Measurements from ENCODE around the gene SCOC. TPM values are rescaled to one million over a fixed set of nuclear protein-coding genes. Genes with fewer than 3 reads are reported as not detected.

SCOC gene
- total RNA-seq, 2 experiments from 2014 or later = 8.0 to 16.2 TPM

DNA sequence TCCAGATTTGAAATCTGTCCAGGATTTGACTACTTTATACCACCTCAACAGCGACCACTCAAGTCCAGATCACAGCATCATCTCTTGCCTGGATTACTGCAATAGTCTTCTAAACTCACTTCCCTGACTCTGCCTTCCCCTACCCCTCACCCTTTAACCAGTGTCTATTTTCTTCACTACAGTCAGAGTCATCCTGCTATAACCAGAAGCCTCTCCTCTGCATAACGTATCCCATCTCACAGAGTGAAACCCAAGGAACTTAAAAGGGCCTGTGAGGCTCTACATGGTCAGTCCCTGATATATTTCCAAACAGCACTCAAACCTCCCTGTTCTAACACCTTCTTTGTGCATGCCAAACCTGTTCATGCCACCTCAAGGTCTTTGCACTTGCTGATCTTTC lies 40.7 kb upstream of the SCOC start:
- Histone ChIP-seq H4K20me1 (ENCODE audit: insufficient read depth, low read length) (no peaks in the 10 kb centered on the region), H3K79me2 (ENCODE audit: insufficient read depth, low read depth, low read length) (no peaks in the 10 kb centered on the region), H3K36me3 (ENCODE audit: insufficient read depth, low read length) (no peaks in the 10 kb centered on the region), H3K9me2 (ENCODE audit: insufficient read depth, low read length) (no peaks in the 10 kb centered on the region), H3K4me3 (ENCODE audit: low read depth, low read length, poor library complexity, severe bottlenecking) (no peak overlapping the region), H3K4me1 (ENCODE audit: insufficient read depth, low read length, poor library complexity, severe bottlenecking) (no peaks in the 10 kb centered on the region), H3K27ac (ENCODE audit: low read depth, low read length, poor library complexity, severe bottlenecking) (no peak overlapping the region), H3K4me2 (ENCODE audit: low read length) (no peak overlapping the region), H3K9me3 (ENCODE audit: low read length) (no peaks in the 10 kb centered on the region), H2AFZ (ENCODE audit: low read length) (no peak overlapping the region)
- no TSS peak for BruUV-seq (replicated peaks)
- ChIA-PET POLR2A (interaction anchor here (0.6 kb wide), 1 partner anchor 20 kb away, joined by 5 read pairs; no protein-coding TSS in a partner anchor), CTCF (ENCODE audit: unreplicated experiment) (no interaction called here)
- no peak for DNase-seq (ENCODE audit: low spot score)
- intact Hi-C loops (cut with micrococcal nuclease; ENCODE audit: unreplicated experiment) = no loop called here
- no peak for TF ChIP-seq EZH2phosphoT487 (IDR thresholded peaks at IDR 0.05; ENCODE audit: borderline replicate concordance, low read depth, low read length)
- TF ChIP-seq, protein P1, sequence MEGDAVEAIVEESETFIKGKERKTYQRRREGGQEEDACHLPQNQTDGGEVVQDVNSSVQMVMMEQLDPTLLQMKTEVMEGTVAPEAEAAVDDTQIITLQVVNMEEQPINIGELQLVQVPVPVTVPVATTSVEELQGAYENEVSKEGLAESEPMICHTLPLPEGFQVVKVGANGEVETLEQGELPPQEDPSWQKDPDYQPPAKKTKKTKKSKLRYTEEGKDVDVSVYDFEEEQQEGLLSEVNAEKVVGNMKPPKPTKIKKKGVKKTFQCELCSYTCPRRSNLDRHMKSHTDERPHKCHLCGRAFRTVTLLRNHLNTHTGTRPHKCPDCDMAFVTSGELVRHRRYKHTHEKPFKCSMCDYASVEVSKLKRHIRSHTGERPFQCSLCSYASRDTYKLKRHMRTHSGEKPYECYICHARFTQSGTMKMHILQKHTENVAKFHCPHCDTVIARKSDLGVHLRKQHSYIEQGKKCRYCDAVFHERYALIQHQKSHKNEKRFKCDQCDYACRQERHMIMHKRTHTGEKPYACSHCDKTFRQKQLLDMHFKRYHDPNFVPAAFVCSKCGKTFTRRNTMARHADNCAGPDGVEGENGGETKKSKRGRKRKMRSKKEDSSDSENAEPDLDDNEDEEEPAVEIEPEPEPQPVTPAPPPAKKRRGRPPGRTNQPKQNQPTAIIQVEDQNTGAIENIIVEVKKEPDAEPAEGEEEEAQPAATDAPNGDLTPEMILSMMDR (conservative IDR thresholded peaks at IDR 0.05; ENCODE audit: low read length) = no peak

DNA sequence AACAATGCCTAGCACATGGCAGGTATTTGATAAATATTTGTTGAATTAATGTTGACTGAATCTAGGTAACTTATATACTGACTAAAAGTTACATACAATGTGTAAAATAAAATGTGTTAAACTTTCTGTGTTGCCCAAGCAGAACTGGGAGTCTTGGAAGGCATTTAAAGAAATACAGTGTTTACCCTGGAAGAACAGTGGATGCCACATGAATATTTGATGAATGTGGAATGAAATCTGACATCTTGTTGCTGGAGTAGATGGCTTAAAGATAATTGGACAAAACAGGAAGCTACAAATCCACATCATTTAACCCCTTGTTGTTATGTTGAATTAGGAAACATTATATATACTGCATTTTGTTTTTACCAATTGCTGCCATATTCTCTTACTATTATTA lies 39.9 kb upstream of the SCOC start:
- no peaks in the 10 kb centered on the region for H3K9me3 ChIP-seq (ENCODE audit: low read length)
- H3K36me3 ChIP-seq (ENCODE audit: insufficient read depth, low read length) = no peaks in the 10 kb centered on the region
- TF ChIP-seq EZH2phosphoT487 (IDR thresholded peaks at IDR 0.05; ENCODE audit: borderline replicate concordance, low read depth, low read length) = no peak
- TF ChIP-seq, protein P1 (conservative IDR thresholded peaks at IDR 0.05; ENCODE audit: low read length) = no peak
- H3K79me2 ChIP-seq (ENCODE audit: insufficient read depth, low read depth, low read length) = no peaks in the 10 kb centered on the region
- H2AFZ ChIP-seq (ENCODE audit: low read length) = no peak overlapping the region
- H4K20me1 ChIP-seq (ENCODE audit: insufficient read depth, low read length) = no peaks in the 10 kb centered on the region
- no peak overlapping the region for H3K27ac ChIP-seq (ENCODE audit: low read depth, low read length, poor library complexity, severe bottlenecking)
- H3K9me2 ChIP-seq (ENCODE audit: insufficient read depth, low read length) = no peaks in the 10 kb centered on the region
- no peak for DNase-seq (ENCODE audit: low spot score)
- intact Hi-C loops (cut with micrococcal nuclease; ENCODE audit: unreplicated experiment) = no loop called here
- no peak overlapping the region for H3K4me3 ChIP-seq (ENCODE audit: low read depth, low read length, poor library complexity, severe bottlenecking)
- no peaks in the 10 kb centered on the region for H3K4me1 ChIP-seq (ENCODE audit: insufficient read depth, low read length, poor library complexity, severe bottlenecking)
- no peak overlapping the region for H3K4me2 ChIP-seq (ENCODE audit: low read length)
- CTCF ChIA-PET (ENCODE audit: unreplicated experiment) = no interaction called here
- BruUV-seq (replicated peaks) = no TSS peak
- POLR2A ChIA-PET = interaction anchor here (1.3 kb wide), 1 partner anchor 21 kb away, joined by 4 read pairs; no protein-coding TSS in a partner anchor

DNA sequence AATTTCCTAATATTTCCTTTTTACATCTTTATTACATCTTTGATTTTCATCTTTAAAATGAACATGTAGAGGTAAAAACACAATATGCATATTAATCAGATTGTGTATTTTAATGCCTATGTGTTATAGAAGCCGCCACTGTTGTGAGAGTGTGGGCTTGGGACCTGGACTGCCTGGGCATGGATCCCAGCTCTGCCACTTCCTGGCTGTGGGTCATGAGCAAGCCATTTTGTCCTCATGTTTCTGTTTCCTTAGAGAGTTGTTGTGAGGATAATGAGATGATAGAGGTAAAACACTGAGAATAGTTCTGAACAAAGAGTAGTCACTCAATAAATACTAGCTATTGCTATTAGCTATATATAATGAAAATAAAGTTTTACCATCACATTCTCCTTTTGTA lies 38.4 kb upstream of the SCOC start:
- ChIA-PET CTCF (ENCODE audit: unreplicated experiment) (no interaction called here), POLR2A (interaction anchor here (0.6 kb wide), 1 partner anchor 1020 kb away, joined by 3 read pairs; no protein-coding TSS in a partner anchor)
- Histone ChIP-seq H4K20me1 (ENCODE audit: insufficient read depth, low read length) (no peaks in the 10 kb centered on the region), H3K9me3 (ENCODE audit: low read length) (no peaks in the 10 kb centered on the region), H3K4me2 (ENCODE audit: low read length) (no peak overlapping the region), H3K36me3 (ENCODE audit: insufficient read depth, low read length) (no peaks in the 10 kb centered on the region), H3K27ac (ENCODE audit: low read depth, low read length, poor library complexity, severe bottlenecking) (no peak overlapping the region), H3K79me2 (ENCODE audit: insufficient read depth, low read depth, low read length) (no peaks in the 10 kb centered on the region), H3K9me2 (ENCODE audit: insufficient read depth, low read length) (no peaks in the 10 kb centered on the region), H3K4me3 (ENCODE audit: low read depth, low read length, poor library complexity, severe bottlenecking) (no peak overlapping the region), H2AFZ (ENCODE audit: low read length) (no peak overlapping the region), H3K4me1 (ENCODE audit: insufficient read depth, low read length, poor library complexity, severe bottlenecking) (no peaks in the 10 kb centered on the region)
- no peak for DNase-seq (ENCODE audit: low spot score)
- intact Hi-C loops (cut with micrococcal nuclease; ENCODE audit: unreplicated experiment) = no loop called here
- TF ChIP-seq EZH2phosphoT487 (IDR thresholded peaks at IDR 0.05; ENCODE audit: borderline replicate concordance, low read depth, low read length) = no peak
- TF ChIP-seq, protein P1 (conservative IDR thresholded peaks at IDR 0.05; ENCODE audit: low read length) = no peak
- BruUV-seq (replicated peaks) = no TSS peak

All from OCI-LY7 (cell line).